Measurements from ENCODE around the gene TRIM6.
"Not testable (repeated sequence)": the region's sequence is repeated elsewhere in the genome, so short reads cannot be mapped to it uniquely, and the experiment has no call there.

The TRIM6 gene

GRCh38 chr11:5596607-5597201 lies at the start of gene TRIM6:
Gene TRIM6 (plus strand): TSS chr11:5596637. CDS start chr11:5596898, 261 bp downstream.
- no peak for DNase-seq (ENCODE audit: low read depth)

- DNase-seq (ENCODE audit: low read depth) = no peak
Observed at GRCh38 chr11:5547982-5548381, 48.5 kb upstream of the TRIM6 start.

- DNase-seq (ENCODE audit: low read depth) = no peak
Observed at GRCh38 chr11:5548440-5548839, 48.0 kb upstream of the TRIM6 start, which contains the start of gene OR52H1. Gene OR52H1 (minus strand): TSS chr11:5548540. CDS start chr11:5545505, 3,035 bp downstream.

GRCh38 chr11:5550440-5551095 lies 45.9 kb upstream of the TRIM6 start:
- peak; percentile 91 for DNase-seq (ENCODE audit: low read depth)

GRCh38 chr11:5553343-5553742 lies 43.1 kb upstream of the TRIM6 start:
- DNase-seq (ENCODE audit: low read depth) = no peak

GRCh38 chr11:5556596-5557188 lies 39.7 kb upstream of the TRIM6 start:
- no peak for DNase-seq (ENCODE audit: low read depth)

- no peak for DNase-seq (ENCODE audit: low read depth)
Observed at GRCh38 chr11:5557751-5558150, 38.7 kb upstream of the TRIM6 start.

GRCh38 chr11:5564259-5565019 lies 32.0 kb upstream of the TRIM6 start:
- DNase-seq (ENCODE audit: low read depth) = peak; percentile 18

GRCh38 chr11:5574654-5575053 lies 21.8 kb upstream of the TRIM6 start:
- DNase-seq (ENCODE audit: low read depth) = no peak

GRCh38 chr11:5575152-5575551 lies 21.3 kb upstream of the TRIM6 start:
- DNase-seq (ENCODE audit: low read depth) = no peak

- DNase-seq (ENCODE audit: low read depth) = no peak
Observed at GRCh38 chr11:5577101-5577500, 19.3 kb upstream of the TRIM6 start.

GRCh38 chr11:5580577-5580976 lies 15.9 kb upstream of the TRIM6 start, which contains the start of gene OR52B6:
Gene OR52B6 (plus strand): TSS chr11:5580877. CDS start chr11:5580877, 0 bp downstream.
- no peak for DNase-seq (ENCODE audit: low read depth)

- no peak for DNase-seq (ENCODE audit: low read depth)
Observed at GRCh38 chr11:5581014-5581413, 15.4 kb upstream of the TRIM6 start.

GRCh38 chr11:5584458-5584857 lies 12.0 kb upstream of the TRIM6 start:
- DNase-seq (ENCODE audit: low read depth) = not testable (repeated sequence)

GRCh38 chr11:5589906-5590305 lies 6.5 kb upstream of the TRIM6 start:
- not testable (repeated sequence) for DNase-seq (ENCODE audit: low read depth)

- no peak for DNase-seq (ENCODE audit: low read depth)
Observed at GRCh38 chr11:5591613-5592012, 4.8 kb upstream of the TRIM6 start.

- no peak for DNase-seq (ENCODE audit: low read depth)
Observed at GRCh38 chr11:5592615-5593014, 3.8 kb upstream of the TRIM6 start.

- DNase-seq (ENCODE audit: low read depth) = no peak
Observed at GRCh38 chr11:5593146-5593545, 3.3 kb upstream of the TRIM6 start.

GRCh38 chr11:5597953-5598352 lies 1.5 kb downstream of the TRIM6 start:
- no peak for DNase-seq (ENCODE audit: low read depth)

GRCh38 chr11:5600374-5600851 lies 4.0 kb downstream of the TRIM6 start:
- DNase-seq (ENCODE audit: low read depth) = no peak

- DNase-seq (ENCODE audit: low read depth) = not testable (repeated sequence)
Observed at GRCh38 chr11:5602791-5603190, 6.4 kb downstream of the TRIM6 start.

GRCh38 chr11:5603326-5603725 lies 6.9 kb downstream of the TRIM6 start:
- no peak for DNase-seq (ENCODE audit: low read depth)
